ENCODE results near the gene REX1BD.

Gene REX1BD

GRCh38 chr19:18618236-18618635 is 29.6 kb downstream of the REX1BD start:
- DNase-seq: no peak

- DNase-seq: no peak
These were observed 31.7 kb downstream of the REX1BD start for GRCh38 chr19:18620311-18620710.

GRCh38 chr19:18620902-18621301 is 32.3 kb downstream of the REX1BD start:
- DNase-seq: no peak

- no peak for DNase-seq
These were observed 38.3 kb downstream of the REX1BD start for GRCh38 chr19:18626906-18627305.

- DNase-seq: no peak
These were observed 40.8 kb downstream of the REX1BD start for GRCh38 chr19:18629166-18630088.

- DNase-seq: no peak
These were observed 44.7 kb downstream of the REX1BD start for GRCh38 chr19:18633321-18633720.

- no peak for DNase-seq
These were observed 46.2 kb downstream of the REX1BD start for GRCh38 chr19:18634612-18635297.

GRCh38 chr19:18635831-18636182 is 47.2 kb downstream of the REX1BD start:
- DNase-seq: no peak

GRCh38 chr19:18636183-18636968 is 47.8 kb downstream of the REX1BD start:
- peak; percentile 94 to 96 for DNase-seq

- no peak for DNase-seq
These were observed 48.5 kb downstream of the REX1BD start, which contains the start of gene KLHL26 for GRCh38 chr19:18636969-18637629. Gene KLHL26, plus strand, starts transcription at chr19:18637028. Its CDS starts 27 bp downstream, at chr19:18637055.

GRCh38 chr19:18637673-18638630 is 49.4 kb downstream of the REX1BD start:
- no peak for DNase-seq

GRCh38 chr19:18639706-18640243 is 51.2 kb downstream of the REX1BD start:
- no peak for DNase-seq

Measured in bone marrow (tissue), 2 donors.